Measurements from ENCODE around the gene AKAP6. TPM values are rescaled to one million over a fixed set of nuclear protein-coding genes. Genes with fewer than 3 reads are reported as not detected.

Gene AKAP6
- total and polyA plus RNA-seq, 4 donors = 0.42 to 3.2 (median 1.7) TPM

DNA sequence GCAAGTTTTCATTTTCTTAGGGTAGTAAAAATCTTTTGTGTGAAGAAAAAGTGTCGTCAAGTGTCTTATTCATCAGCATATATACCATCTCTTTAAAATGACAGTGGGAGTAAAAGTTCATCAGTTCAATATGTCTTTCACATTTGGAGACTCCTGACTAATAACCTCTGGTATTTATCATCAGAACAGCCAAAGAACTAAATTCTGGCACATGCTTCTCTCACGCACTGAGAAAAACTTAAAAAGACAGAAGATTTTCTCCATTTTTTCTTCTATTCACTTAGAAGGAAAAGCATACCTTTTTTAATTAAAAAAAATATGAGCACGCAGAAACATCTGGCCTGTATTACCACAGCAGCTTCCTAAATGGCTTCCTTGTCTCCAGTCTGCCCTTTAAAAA lies 265.7 kb downstream of the AKAP6 start:
- DNase-seq (ENCODE audit: low spot score) = no peak
- TF ChIP-seq SP1 (IDR thresholded peaks at IDR 0.05) (no peak), TAF1 (conservative IDR thresholded peaks at IDR 0.05) (no peak), EGR1 (IDR thresholded peaks at IDR 0.05; ENCODE audit: low read depth in 2 of 2) (no peak), HNF4G (IDR thresholded peaks at IDR 0.05) (no peak), YY1 (IDR thresholded peaks at IDR 0.05) (no peak), FOXA2 (IDR thresholded peaks at IDR 0.05) (no peak), JUND (IDR thresholded peaks at IDR 0.05) (no peak), FOXA1 (IDR thresholded peaks at IDR 0.05) (no peak), RAD21 (IDR thresholded peaks at IDR 0.05) (no peak), HNF4A (conservative IDR thresholded peaks at IDR 0.05) (no peak), GABPA (IDR thresholded peaks at IDR 0.05 in 1 of 2, conservative IDR thresholded peaks at IDR 0.05 in 1 of 2) (no peak)
- TF ChIP-seq, protein P1, sequence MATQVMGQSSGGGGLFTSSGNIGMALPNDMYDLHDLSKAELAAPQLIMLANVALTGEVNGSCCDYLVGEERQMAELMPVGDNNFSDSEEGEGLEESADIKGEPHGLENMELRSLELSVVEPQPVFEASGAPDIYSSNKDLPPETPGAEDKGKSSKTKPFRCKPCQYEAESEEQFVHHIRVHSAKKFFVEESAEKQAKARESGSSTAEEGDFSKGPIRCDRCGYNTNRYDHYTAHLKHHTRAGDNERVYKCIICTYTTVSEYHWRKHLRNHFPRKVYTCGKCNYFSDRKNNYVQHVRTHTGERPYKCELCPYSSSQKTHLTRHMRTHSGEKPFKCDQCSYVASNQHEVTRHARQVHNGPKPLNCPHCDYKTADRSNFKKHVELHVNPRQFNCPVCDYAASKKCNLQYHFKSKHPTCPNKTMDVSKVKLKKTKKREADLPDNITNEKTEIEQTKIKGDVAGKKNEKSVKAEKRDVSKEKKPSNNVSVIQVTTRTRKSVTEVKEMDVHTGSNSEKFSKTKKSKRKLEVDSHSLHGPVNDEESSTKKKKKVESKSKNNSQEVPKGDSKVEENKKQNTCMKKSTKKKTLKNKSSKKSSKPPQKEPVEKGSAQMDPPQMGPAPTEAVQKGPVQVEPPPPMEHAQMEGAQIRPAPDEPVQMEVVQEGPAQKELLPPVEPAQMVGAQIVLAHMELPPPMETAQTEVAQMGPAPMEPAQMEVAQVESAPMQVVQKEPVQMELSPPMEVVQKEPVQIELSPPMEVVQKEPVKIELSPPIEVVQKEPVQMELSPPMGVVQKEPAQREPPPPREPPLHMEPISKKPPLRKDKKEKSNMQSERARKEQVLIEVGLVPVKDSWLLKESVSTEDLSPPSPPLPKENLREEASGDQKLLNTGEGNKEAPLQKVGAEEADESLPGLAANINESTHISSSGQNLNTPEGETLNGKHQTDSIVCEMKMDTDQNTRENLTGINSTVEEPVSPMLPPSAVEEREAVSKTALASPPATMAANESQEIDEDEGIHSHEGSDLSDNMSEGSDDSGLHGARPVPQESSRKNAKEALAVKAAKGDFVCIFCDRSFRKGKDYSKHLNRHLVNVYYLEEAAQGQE (IDR thresholded peaks at IDR 0.05) = no peak
- TF ChIP-seq, protein P2, sequence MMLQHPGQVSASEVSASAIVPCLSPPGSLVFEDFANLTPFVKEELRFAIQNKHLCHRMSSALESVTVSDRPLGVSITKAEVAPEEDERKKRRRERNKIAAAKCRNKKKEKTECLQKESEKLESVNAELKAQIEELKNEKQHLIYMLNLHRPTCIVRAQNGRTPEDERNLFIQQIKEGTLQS (IDR thresholded peaks at IDR 0.05) = no peak
- TF ChIP-seq, protein P3, sequence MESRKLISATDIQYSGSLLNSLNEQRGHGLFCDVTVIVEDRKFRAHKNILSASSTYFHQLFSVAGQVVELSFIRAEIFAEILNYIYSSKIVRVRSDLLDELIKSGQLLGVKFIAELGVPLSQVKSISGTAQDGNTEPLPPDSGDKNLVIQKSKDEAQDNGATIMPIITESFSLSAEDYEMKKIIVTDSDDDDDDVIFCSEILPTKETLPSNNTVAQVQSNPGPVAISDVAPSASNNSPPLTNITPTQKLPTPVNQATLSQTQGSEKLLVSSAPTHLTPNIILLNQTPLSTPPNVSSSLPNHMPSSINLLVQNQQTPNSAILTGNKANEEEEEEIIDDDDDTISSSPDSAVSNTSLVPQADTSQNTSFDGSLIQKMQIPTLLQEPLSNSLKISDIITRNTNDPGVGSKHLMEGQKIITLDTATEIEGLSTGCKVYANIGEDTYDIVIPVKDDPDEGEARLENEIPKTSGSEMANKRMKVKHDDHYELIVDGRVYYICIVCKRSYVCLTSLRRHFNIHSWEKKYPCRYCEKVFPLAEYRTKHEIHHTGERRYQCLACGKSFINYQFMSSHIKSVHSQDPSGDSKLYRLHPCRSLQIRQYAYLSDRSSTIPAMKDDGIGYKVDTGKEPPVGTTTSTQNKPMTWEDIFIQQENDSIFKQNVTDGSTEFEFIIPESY (IDR thresholded peaks at IDR 0.05) = no peak
- TF ChIP-seq, protein P4, sequence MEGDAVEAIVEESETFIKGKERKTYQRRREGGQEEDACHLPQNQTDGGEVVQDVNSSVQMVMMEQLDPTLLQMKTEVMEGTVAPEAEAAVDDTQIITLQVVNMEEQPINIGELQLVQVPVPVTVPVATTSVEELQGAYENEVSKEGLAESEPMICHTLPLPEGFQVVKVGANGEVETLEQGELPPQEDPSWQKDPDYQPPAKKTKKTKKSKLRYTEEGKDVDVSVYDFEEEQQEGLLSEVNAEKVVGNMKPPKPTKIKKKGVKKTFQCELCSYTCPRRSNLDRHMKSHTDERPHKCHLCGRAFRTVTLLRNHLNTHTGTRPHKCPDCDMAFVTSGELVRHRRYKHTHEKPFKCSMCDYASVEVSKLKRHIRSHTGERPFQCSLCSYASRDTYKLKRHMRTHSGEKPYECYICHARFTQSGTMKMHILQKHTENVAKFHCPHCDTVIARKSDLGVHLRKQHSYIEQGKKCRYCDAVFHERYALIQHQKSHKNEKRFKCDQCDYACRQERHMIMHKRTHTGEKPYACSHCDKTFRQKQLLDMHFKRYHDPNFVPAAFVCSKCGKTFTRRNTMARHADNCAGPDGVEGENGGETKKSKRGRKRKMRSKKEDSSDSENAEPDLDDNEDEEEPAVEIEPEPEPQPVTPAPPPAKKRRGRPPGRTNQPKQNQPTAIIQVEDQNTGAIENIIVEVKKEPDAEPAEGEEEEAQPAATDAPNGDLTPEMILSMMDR (IDR thresholded peaks at IDR 0.05; ENCODE audit: low read depth, low read length, missing input control) = no peak
- H3K27ac ChIP-seq (ENCODE audit: low read depth in 1 of 2, low read length in 2 of 2) = no peak overlapping the region
- H3K4me3 ChIP-seq (ENCODE audit: low read depth in 1 of 3, low read length in 3 of 3) = no peak overlapping the region
- H3K9me3 ChIP-seq (ENCODE audit: control insufficient read depth in 4 of 4, low read length in 3 of 4) = no peaks in the 10 kb centered on the region
- no peaks in the 10 kb centered on the region for H3K27me3 ChIP-seq (ENCODE audit: control insufficient read depth in 4 of 4, insufficient read depth in 4 of 4, low read length in 3 of 4)
- WGBS = 89% methylated on average over 3 of the region's 3 CpGs
- no peak overlapping the region for H3K9ac ChIP-seq (ENCODE audit: low read depth in 1 of 2, low read length in 2 of 2)
- H3K4me1 ChIP-seq (ENCODE audit: control insufficient read depth in 4 of 4, insufficient read depth in 4 of 4, low read length in 3 of 4) = no peaks in the 10 kb centered on the region
- no peaks in the 10 kb centered on the region for H3K36me3 ChIP-seq (ENCODE audit: control insufficient read depth in 4 of 4, insufficient read depth in 3 of 4, low read depth in 1 of 4, low read length in 3 of 4)

DNA sequence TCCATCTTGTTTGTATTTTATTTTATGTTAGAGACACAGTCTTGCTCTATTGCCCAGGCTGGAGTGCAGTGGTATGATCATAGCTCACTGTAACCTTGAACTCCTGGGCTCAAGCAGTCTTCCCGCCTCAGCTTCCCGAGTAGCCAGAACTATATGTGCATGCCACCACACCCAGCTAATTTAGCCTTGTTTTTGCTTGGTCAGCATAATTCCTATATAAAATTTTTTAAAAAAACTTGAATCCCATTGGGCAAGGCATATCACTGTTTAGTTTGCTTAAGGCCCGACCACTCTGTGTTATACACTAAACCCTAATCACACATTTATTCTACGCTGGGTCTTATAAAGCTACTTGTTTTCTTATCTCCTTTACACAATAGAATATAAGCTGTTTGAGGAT lies 266.4 kb downstream of the AKAP6 start:
- no peaks in the 10 kb centered on the region for H3K36me3 ChIP-seq (ENCODE audit: control insufficient read depth in 4 of 4, insufficient read depth in 3 of 4, low read depth in 1 of 4, low read length in 3 of 4)
- H3K9me3 ChIP-seq (ENCODE audit: control insufficient read depth in 4 of 4, low read length in 3 of 4) = no peaks in the 10 kb centered on the region
- no peak for DNase-seq (ENCODE audit: low spot score)
- H3K4me1 ChIP-seq (ENCODE audit: control insufficient read depth in 4 of 4, insufficient read depth in 4 of 4, low read length in 3 of 4) = no peaks in the 10 kb centered on the region
- WGBS = 96% methylated on average over 4 of the region's 4 CpGs
- H3K9ac ChIP-seq (ENCODE audit: low read depth in 1 of 2, low read length in 2 of 2) = no peak overlapping the region
- no peaks in the 10 kb centered on the region for H3K27me3 ChIP-seq (ENCODE audit: control insufficient read depth in 4 of 4, insufficient read depth in 4 of 4, low read length in 3 of 4)
- H3K4me3 ChIP-seq (ENCODE audit: low read depth in 1 of 3, low read length in 3 of 3) = no peak overlapping the region
- H3K27ac ChIP-seq (ENCODE audit: low read depth in 1 of 2, low read length in 2 of 2) = no peak overlapping the region
- no peak for TF ChIP-seq GABPA (IDR thresholded peaks at IDR 0.05 in 1 of 2, conservative IDR thresholded peaks at IDR 0.05 in 1 of 2)
- no peak for TF ChIP-seq YY1 (IDR thresholded peaks at IDR 0.05)
- no peak for TF ChIP-seq RAD21 (IDR thresholded peaks at IDR 0.05)
- TF ChIP-seq, protein P2 (IDR thresholded peaks at IDR 0.05) = no peak
- no peak for TF ChIP-seq JUND (IDR thresholded peaks at IDR 0.05)
- TF ChIP-seq, protein P1 (IDR thresholded peaks at IDR 0.05) = no peak
- TF ChIP-seq EGR1 (IDR thresholded peaks at IDR 0.05; ENCODE audit: low read depth in 2 of 2) = no peak
- no peak for TF ChIP-seq SP1 (IDR thresholded peaks at IDR 0.05)
- TF ChIP-seq, protein P4 (IDR thresholded peaks at IDR 0.05; ENCODE audit: low read depth, low read length, missing input control) = no peak
- no peak for TF ChIP-seq RXRA (IDR thresholded peaks at IDR 0.05)
- no peak for TF ChIP-seq HNF4G (IDR thresholded peaks at IDR 0.05)
- no peak for TF ChIP-seq FOXA2 (IDR thresholded peaks at IDR 0.05)
- TF ChIP-seq TAF1 (conservative IDR thresholded peaks at IDR 0.05) = no peak
- TF ChIP-seq NR2F2 (IDR thresholded peaks at IDR 0.05) = no peak
